ENCODE results near the gene ELMOD3.

DNA sequence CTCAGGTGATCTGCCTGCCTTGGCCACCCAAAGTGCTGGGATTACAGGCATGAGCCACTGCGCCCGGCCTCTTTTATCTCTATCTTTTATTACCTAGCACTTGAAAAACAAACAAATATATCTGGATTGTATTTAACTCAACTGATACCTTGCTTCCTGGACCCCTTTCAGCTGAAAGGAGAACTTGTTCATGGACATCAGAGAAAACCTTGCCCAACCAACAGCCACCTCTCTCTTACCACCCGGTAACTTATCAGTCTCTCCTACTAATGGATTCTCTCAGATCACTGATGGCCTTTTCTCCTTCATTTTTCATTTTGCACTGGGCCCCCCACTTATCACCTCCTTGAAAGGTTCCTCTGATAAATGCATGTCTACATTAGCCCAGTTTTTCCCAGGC lies 7.0 kb upstream of the ELMOD3 start:
- TF ChIP-seq, protein P1, sequence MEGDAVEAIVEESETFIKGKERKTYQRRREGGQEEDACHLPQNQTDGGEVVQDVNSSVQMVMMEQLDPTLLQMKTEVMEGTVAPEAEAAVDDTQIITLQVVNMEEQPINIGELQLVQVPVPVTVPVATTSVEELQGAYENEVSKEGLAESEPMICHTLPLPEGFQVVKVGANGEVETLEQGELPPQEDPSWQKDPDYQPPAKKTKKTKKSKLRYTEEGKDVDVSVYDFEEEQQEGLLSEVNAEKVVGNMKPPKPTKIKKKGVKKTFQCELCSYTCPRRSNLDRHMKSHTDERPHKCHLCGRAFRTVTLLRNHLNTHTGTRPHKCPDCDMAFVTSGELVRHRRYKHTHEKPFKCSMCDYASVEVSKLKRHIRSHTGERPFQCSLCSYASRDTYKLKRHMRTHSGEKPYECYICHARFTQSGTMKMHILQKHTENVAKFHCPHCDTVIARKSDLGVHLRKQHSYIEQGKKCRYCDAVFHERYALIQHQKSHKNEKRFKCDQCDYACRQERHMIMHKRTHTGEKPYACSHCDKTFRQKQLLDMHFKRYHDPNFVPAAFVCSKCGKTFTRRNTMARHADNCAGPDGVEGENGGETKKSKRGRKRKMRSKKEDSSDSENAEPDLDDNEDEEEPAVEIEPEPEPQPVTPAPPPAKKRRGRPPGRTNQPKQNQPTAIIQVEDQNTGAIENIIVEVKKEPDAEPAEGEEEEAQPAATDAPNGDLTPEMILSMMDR (optimal IDR thresholded peaks at IDR 0.05 in 1 of 3, IDR thresholded peaks at IDR 0.05 in 1 of 3, conservative IDR thresholded peaks at IDR 0.05 in 1 of 3; ENCODE audit: extremely low read depth in 1 of 3, insufficient read depth in 2 of 3, low read length in 3 of 3), result no peak
- no peak for TF ChIP-seq EZH2 (IDR thresholded peaks at IDR 0.05; ENCODE audit: low read length)

Measured in keratinocyte (primary cell).